HL-60/S4 treated with phorbol 12-myristate 13-acetate at 8.2 ng/mL for 4 days and 3 days (cell line): ENCODE measurements around the gene KCNK2.

Source experiments
- in situ Hi-C: fragments of 300-500 bp; cut with MboI; formaldehyde crosslinking; loops from 2 replicates; pipeline ENCODE4 v1.15.0; 2022; ENCODE audit warnings: low sequenced_read_pairs

The KCNK2 gene, protein sequence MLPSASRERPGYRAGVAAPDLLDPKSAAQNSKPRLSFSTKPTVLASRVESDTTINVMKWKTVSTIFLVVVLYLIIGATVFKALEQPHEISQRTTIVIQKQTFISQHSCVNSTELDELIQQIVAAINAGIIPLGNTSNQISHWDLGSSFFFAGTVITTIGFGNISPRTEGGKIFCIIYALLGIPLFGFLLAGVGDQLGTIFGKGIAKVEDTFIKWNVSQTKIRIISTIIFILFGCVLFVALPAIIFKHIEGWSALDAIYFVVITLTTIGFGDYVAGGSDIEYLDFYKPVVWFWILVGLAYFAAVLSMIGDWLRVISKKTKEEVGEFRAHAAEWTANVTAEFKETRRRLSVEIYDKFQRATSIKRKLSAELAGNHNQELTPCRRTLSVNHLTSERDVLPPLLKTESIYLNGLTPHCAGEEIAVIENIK

GRCh38 chr1:215082532-215083382 lies at the start of gene KCNK2:
TSS of gene KCNK2 (plus strand) at chr1:215082737. CDS start at chr1:215083386, 649 bp downstream.
- in situ Hi-C loops, result no loop called here

DNA sequence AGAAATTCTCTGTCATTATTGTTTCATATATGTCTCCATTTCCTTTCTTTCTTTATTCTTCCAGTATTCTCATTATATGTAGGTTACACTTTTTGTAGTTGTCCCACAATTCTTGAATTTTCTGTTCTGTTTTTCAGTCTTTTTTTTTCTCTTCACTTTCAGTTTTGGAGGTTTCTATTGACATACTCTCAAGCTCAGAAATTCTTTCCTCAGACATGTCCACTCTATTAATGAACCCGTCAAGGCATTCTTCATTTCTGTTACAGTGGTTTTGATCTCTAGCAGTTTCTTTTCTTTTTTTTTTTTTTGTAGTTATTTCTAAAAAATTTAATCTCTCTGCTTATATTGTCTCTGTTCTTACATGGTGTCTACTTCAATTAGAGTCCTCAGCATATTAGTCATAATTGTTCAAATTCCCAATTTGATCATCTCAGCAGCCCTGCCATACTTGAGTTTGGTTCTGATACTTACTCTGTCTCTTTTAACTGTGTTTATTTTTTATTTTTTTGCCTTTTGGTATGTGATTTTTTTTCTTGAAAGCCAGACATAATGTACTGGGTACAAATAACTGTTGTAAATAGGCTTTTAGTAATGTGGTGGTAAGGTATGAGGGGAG lies 49.5 kb upstream of the KCNK2 start:
- in situ Hi-C loops, result no loop called here

DNA sequence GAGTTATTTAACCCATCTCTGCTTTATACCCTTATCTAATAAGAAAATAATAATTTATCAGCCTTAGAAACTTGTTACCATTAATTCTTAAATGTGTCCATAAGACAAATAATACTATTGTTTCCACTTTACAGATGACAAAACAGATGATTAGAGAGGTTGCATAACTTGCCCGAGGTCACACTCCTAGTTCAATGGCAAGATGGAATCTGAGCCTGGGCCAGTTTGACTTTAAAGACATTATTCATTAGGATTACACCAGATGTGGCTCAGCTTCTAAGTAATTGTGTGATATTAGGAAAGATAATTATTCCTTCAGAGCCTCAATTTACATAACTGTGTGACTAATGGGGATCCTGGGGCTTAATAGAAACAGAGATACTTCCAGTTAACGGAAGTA lies 42.3 kb upstream of the KCNK2 start:
- in situ Hi-C loops, result no loop called here

- in situ Hi-C loops, result no loop called here
Measured at GRCh38 chr1:215043401-215043800, 39.1 kb upstream of the KCNK2 start.

DNA sequence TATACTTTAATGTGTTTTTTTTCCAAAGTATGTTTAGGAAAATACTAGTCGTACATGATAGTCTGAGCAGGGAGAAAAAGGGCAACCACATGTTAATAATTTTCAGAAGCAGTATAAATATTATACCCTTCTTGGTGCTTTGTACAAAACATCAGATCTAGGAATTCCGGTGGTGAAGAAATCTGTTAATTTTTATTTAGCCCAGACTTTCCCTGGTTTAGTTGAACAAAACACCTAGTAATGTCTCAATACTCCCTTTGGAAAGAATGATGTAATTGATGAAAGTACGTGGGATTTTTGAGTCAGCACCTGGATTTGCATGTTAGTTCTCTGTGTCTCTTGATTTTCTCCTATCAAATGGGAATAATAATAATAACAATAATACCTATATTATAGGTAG lies 38.4 kb upstream of the KCNK2 start:
- in situ Hi-C loops, result no loop called here

DNA sequence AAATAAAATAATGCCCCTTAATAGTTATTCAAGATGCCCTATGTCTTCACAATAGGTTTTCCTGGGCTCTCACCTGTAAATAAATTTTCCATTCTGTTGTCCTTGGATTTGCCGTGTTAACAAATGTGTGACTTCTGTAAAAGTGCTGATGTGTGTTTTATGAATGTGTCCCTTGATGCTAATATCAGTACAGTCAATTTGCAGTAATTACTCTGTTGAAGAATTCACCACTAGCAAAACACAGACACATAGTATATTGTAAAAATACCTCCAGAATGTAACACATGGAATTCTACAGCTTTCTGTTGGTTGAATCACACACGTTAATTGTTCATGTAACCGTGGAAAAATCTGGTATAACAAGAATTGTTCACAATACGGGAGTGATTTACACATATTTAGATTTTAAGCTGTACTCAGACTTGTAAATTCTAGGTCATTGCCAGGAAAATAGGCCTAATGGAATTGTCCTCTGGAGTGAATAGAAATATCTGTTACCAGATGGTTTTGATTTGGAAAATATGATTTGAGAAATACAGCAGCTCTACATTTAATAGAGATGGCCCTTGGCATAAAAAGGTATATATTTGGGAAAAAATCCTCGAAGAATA lies 36.7 kb upstream of the KCNK2 start:
- in situ Hi-C loops, result no loop called here

DNA sequence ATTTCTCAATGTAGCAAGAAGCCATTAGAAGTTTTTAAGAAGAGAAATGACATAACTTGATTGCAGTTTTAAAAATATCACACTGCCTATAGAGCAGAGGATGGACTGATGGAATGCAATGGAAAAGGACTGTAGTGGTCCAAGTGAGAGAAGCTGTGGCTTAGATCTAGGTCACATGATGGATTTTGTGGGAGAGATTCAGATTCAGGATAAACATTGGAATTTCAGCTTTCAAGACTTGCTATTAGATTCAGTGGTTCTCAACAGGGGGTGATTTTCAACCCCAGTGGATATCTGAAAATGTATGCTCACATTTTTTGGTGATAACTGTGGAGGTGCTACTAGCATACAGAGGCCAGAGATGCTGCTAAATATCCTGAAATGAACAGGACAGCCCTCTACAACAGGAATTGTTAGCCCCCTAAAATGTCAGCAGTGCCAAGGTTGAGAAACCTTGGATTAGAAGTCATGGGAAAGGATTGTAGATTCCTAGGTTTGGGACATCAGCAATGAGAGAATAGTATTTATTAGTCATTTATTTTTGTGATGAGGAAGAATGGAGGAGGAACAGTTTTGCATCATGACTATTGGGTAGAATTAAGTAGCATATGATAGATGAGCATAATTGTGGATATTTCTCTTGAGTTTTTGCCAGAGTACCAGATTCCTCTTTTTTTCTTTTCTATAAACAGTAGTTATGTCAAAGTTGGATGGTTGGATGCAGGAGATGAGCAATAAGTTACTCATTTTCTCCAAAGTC lies 30.1 kb upstream of the KCNK2 start:
- in situ Hi-C loops, result no loop called here

GRCh38 chr1:215054266-215054665 lies 28.3 kb upstream of the KCNK2 start:
- in situ Hi-C loops, result no loop called here

DNA sequence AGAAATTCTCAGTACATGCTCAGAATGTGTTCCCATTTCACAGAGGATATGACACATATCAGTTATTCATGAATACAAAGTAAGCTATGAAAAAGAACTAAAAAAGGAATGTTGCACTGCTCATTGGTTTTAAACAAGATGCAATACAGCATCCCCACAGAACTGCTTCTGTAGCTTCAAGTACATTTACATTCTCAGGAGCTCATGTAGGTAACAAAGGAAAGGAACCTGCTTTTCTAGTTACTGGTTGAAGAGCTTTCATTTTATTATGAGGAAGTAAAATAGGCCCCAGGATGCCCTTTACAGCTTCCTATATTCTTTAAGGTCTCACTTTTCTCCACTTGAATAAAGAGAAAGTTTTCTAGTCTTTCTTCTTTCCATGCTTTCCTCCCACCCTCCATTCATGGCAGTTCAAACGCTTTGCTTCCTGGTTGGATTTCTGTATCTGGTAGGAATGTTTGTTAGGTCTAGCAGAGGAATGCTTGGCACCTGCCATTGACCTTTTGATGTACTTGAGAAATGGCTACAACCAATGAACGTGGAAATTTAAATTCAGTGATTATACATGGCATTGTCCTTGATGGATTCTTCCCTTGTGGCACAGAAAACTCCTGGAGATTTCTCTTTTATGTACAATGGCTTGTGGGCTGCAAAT lies 27.1 kb upstream of the KCNK2 start:
- in situ Hi-C loops, result no loop called here

DNA sequence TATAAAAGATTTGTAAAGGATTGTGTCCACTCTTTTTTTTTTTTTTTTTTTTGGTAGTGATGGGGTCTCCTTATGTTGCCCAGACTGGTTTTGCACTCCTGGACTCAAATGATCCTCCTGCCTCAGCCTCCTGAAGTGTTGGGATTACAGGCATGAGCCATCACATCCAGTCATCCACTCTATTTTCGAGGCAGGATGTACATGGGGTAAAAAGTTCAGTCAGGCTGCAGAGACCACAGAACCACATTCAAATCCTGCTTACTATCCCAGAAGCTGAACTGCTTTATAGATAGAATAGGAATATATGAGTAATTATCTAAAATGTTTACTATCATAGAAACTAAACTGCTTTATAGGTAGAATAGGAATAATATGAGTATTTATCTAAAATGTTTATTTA lies 26.0 kb upstream of the KCNK2 start:
- in situ Hi-C loops, result no loop called here

DNA sequence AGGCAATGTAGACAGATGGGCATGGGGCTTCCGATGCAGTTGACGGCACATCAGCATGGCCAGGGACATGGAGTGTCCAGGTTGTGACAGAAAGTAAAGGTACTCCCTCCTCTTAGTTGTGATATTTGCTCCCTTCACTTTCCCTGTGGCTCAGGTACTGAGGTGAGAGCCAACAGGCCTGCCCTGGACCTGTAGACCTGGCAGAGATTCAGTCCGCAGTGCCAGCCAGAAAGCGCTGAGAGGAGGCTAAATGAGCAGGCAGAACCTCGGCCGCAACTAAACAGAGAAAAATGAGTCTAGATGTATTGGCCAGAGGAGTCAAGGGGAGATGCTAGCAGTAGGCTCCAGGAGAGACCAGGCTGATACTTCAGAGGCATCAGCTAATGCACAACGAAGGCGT lies 22.6 kb upstream of the KCNK2 start:
- in situ Hi-C loops, result no loop called here

GRCh38 chr1:215064327-215064726 lies 18.2 kb upstream of the KCNK2 start:
- in situ Hi-C loops, result no loop called here

- in situ Hi-C loops, result no loop called here
Measured at GRCh38 chr1:215071078-215071477, 11.5 kb upstream of the KCNK2 start.

DNA sequence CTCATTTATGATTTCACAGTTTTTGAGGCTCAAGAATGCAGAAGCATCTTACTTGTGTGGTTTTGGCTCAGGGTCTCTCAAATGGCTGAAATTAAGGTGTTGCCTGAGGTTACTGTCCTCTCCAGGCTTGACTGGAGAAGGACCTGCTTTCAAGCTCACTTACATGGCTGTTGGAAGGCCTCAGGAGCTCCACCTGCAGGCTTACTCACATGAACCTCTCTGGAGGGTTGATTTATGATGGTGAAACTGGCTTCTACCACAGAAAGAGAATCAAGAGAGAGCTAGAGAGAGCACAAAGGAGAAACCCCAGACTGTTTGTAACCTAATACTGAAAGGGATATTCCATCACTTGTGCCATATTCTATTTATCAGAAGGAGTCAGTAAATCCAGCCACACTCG lies 6.2 kb upstream of the KCNK2 start:
- in situ Hi-C loops, result no loop called here

DNA sequence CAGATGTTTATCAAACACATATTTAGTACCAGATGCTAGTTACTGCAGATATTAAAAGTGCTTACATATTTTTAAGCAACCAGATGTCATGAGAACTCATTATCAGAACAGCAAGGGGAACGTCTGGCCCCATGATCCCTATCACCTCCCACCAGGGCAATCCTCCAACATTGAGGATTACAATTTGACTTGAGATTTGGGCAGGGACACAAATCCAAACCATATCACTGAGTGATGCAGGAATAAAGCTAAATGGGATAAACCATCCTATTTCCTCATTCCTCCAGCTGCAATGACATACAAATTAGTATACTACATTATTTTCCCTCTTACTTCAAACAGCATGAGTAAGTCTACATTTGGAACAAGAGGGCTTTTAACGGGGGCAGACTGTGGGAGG lies 3.1 kb upstream of the KCNK2 start:
- in situ Hi-C loops, result no loop called here

DNA sequence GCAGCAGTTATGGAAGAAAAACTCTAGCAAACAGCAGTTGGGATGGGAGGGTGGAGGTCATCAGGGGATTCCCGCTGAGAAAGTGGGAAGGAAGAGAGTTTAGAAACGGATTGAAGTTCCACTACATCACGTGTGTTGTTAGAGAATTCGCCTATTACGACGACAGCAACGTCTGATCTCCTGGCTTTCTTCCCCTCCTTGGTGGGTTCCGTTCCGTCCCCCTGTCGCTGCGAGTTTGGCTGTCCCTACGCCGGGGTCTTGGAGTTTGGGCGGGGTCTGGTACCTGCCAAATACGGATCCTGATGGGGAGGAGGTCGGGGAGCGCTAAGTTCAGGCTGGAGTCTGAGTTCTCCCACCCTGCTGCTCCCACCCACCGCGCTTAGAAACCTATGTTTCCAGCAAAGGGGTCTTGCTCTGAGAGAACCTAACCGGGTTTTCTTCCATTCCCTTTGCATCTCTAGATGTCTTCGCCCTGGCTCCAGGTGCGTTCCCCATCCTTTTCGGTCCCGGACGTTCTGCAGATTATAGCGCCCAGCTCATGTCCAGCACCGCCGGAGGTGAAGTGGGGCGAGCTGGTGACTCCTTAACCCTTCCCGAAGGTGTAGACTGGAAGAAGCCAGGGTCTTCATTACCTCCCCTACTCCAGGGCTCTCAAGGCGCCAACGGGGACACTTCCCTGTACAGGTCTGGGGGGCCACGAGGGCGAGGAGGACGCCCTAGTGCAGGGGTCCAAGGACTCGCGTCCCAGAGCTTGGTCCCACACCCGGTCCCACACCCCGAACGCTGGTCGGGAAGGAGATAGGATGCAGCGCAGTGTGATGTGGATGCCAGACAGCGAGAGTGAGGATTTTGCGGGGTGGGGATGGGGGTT lies 641 bp upstream of the KCNK2 start:
- in situ Hi-C loops, result no loop called here

- in situ Hi-C loops, result no loop called here
Measured at GRCh38 chr1:215083383-215083961, 935 bp downstream of the KCNK2 start.

DNA sequence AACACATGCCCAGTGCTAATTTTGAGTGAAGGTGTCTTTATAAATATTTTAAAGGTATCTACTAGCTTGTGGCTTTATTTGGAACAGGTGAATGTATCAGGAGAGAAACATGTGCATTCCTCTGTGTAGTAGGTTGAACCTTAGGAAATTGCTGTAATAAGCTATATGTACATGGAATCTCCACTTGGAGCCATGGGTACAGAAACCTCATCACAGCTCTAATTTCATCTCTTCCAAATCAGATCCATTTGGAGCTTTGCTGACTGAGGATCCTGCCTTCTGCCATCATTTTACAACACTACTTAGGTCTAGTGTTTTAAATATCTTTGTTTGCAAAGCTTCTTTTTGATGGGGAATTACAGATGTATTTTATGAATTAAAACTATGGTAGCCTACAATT lies 2.1 kb downstream of the KCNK2 start:
- in situ Hi-C loops, result no loop called here

DNA sequence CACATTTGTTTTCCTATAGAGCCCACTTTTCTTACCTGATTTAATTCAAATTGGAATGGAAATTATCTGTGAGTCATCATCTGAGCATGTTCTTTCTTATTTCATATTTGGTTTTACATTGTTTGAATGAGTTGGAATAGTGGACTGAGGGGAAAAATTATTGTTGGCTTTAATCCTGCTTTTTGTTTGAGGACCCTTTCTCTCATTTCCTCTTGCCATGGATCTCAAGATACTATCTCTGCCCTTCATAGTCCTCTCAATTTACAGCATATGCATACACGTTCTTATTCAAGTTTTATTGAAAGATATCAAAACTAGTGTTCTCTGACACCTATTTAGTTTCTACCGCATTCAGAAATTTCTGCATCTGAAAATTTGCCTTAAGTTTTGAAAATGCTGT lies 5.1 kb downstream of the KCNK2 start:
- in situ Hi-C loops, result no loop called here
